GM18867 (cell line): ENCODE data around the gene NID1.
"Not testable (repeated sequence)": the region's sequence is repeated elsewhere in the genome, so short reads cannot be mapped to it uniquely, and the experiment has no call there.

ENCODE experiments used
- ATAC-seq: cut with Tn5 transposase; IDR thresholded peaks from one replicate; pipeline ENCODE4 v1.9.1; 2021; ENCODE audit warnings: mild to moderate bottlenecking, moderate library complexity; ENCODE audit not compliant: unreplicated experiment

The NID1 gene

DNA sequence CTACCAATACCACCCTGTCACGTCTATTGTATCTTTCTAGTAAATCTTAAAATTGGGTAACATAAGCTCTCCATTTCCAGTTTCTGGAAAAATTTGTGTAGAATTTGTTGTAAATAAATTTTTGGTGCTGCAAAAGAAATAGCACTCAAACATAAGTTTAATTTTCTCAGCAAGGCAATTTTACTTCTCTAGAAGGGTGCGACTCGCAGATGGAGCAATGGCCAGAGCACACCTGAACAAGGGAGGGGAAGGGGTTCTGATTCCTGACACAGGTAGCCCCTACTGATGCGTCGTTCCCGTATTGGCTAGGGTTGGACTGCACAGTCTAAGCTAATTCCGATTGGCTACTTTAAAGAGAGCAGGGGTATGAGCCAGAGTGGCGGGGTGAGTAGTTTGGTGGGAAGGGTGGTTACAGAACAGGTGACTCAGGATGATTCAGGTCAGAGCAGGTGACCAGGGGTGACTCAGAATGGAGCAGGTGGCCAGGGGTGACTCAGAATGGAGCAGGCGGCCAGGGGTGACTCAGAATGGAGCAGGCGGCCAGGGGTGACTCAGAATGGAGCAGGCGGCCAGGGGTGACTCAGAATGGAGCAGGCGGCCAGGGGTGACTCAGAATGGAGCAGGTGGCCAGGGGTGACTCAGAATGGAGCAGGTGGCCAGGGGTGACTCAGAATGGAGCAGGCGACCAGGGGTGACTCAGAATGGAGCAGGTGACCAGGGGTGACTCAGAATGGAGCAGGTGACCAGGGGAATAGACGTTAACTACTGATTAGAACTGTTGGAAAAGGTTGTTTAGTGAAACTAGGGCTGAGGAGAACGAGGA lies 32.0 kb upstream of the NID1 start:
- not testable (repeated sequence) for ATAC-seq

DNA sequence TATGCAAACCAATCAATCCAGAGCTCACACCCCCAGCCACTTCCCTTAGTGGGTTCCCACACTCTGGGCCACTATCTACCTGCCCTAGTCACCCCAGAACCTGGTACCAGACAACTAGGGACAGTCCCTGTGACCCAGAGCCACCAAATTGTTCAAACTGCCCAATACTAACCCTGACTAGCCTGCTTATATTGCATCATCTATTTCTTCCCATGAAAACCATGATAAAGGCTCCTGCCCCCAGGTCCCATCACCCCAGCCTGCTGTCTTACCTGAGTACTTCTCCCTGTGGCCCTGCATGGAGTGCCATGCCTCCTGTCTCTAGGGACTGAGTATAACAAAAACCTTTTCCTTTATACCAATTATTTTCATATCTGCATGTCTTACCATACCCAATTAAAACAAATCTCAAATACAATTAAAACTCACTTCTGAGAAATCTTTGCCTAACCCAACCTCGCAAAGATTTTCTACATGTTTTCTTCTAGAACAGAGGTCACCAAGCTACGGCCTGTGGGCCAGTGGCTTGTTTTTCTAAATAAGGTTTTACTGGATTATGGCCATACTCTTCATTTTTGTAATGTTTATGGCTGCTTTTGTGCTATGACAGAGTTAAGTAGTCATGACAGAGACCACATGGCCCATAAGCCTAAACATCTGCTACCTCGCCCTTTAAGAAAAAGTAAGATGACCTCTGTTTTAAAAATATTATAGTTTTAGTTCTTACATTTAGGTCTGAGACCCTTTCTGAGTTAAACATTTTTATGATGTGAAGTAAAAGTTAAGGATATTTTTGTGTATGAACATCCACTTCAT lies 31.0 kb upstream of the NID1 start:
- ATAC-seq = no peak

DNA sequence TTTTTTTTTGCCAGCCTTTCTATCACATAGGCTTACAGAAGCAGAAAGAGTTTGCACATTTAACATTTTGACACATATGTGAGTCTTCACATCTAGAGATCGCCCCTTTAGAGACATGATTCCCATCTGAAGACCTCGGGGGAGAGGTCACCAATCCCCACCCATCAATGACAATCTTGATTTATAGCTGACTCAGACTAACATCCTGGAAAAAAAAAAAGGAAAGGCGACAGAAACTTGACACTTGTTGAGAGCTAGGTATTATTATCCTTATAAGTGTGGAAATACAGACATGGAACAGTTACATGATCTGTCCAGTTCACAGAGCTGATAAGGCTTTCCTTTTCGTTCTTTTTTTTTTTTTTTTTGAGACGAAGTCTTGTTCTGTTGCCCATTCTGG lies 28.0 kb upstream of the NID1 start:
- ATAC-seq = no peak

DNA sequence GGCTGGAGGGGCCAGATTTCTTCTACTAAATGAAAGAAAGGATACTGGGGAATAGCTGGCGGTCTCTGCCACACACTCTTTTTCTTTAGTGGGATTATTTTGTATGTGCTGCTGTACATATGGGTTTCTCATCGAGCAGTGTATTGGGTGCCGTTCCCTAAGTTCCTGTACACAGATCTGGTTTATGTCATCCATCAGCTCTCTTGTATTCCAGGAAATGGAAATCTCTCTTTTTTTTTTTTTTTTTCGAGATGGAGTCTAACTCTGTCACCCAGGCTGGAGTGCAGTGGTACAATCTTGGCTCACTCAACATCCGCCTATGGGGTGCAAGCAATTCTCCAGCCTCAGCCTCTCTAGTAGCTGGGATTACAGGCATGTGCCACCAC lies 27.0 kb upstream of the NID1 start:
- ATAC-seq = no peak

DNA sequence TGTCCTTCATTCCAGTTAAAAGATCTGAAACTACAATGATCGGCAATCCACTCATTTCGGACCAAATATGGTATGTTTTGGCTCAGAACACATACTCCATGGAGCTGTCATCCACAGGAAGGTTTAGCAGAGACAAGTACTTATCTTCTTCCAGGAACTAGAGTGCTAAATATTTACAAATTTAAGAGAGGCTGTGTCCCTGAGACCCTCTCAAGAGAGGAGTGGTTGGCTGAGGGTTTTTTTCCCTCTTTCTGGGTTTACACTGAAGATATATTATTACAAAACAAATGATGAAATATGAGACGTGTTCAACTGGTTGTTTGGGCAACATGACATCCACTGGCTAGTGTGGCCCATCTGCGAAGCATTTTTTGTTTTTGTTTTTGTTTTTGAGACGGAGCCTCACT lies 25.9 kb upstream of the NID1 start:
- no peak for ATAC-seq

DNA sequence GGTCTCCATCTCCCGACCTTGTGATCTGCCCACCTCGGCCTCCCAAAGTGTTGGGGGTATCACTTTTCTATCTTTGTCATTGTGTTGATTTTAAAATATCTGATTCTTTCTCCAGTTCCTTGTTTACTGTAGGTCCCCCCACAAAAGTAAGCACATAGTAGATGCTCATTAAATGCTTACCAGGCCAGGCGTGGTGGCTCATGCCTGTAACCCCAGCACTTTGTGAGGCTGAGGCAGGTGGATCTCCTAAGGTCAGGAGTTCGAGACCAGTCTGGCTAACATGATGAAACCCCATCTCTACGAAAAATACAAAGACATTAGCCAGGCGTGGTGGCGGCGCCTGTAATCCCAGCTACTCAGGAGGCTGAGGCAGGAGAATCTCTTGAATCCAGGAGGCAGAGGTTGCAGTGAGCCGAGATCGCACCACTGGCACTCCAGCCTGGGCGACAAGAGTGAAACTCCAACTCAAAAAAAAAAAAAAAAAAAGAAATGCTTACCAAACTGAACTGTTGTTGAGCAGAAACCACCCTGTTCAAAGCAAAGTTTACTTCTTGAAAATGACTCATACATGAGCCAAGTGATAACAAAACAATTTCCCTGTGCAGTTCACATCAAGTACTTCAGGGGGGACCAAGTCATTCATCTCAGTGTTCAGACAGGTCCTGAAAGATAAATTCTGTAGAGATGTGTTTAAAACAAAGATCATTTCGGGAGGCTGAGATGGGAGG lies 24.3 kb upstream of the NID1 start:
- no peak for ATAC-seq

DNA sequence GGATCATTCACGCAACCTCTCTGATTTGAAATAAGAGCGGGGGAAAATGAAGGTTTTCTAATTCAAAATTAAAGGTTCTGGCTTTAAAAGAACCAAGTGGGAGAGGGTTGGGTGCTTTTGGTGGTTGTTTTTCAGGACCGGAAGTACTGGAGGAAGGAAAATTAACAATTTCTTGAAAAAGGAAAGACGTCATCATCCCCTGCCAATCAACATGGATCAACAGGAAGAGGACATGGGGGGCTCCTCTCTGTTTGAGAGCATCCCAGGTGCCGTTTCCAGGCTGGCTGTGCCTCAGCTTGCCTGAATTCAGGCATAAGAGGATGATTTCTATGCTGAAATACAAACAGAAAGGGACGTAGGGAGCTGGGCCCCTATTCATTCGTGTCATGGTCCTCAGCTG lies 21.6 kb upstream of the NID1 start:
- ATAC-seq = no peak

DNA sequence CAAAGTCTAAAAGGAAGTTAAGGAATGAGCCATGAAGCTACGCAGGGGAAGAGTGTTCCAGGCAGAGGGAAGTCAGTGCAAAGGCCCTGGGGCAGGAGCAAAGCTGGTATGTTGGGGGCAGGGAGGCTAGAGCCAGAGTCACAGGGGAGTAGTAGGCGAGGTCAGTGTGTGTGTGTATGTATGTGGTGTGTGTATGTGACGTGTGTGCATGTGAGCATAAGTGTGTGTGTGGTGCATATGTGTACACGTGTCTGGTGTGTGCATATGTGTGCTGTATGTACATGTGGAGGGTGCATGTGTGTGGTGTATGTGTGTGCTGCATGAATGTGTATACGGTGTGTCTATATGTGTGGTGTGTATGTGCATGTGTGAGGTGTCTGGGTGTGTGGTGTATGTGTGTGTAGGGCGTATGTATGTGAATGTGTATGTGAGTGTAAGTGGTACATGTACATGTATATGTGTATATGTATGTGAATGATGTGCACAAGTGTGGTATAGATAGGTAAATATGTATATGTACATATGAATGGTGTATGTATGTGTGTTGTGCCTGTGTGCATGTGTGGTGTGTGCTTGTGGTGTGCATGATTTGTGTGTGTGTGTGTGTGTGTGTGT lies 20.8 kb upstream of the NID1 start:
- ATAC-seq = no peak

DNA sequence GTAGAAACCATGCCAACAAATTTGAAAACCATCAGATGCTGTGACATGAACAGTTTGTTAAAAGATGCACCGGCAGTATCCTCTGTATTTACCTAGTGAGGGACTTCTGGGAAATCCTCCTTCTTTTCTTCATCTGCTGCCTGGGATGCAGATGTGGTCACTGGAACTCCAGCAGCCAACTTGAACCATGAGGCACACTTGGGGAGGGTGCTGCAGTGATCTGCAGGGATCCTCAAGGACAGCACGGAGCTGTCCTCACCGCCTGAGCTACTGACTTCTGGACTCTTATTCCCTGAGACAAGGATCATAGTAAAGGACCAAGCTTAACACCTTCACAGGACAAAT lies 19.5 kb upstream of the NID1 start:
- no peak for ATAC-seq

DNA sequence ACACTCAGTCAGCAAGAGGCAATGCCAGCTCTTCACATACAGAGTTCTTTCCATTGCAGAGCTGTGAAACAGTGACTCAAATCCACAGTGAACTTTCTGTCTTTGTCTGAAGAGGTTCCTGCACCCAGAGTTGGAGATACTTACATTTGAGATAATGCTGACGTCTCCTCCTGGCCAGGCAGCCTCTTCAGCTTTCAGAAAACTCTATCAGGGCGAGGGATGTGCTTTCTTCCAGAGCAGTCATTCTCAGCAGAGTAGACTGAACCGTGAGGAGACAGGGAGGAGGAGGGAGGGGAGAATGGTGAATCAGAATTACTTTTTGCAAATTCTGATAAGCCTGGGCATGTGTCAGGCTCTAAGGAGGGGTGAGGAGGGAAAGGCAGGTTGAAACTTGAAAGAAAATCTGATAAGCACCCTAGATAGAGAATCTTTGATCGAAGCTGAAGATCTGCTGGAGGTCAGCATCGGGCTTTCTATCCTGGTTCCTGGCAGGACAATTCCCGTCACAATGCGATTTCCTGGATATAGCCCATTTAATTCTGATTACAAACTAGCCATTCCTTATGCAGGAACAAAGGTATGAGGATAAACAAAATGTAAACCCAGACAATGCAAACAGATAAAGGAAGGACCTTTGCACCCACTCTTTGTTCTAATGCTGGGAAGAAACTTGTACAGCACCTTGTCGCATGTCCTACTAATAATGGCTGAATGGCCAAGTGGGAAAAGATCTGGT lies 18.9 kb upstream of the NID1 start:
- ATAC-seq = no peak

DNA sequence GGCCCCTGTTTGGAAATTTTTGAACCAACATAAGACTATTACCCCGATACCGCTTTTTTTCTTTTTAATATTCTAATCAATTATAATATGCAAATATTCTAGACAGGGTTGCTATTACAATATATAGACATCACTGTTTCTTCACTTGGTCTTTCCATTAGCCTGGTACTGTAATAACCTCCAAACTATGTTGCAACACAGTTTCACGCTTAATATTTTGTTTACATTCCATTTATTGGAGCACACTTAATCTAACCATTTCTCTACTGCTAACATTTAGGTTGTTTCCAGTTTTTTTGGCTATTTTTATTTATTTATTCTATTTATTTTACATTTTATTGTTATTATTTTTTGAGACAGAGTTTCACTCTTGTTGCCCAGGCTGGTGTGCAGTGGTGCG lies 17.6 kb upstream of the NID1 start:
- ATAC-seq = no peak

DNA sequence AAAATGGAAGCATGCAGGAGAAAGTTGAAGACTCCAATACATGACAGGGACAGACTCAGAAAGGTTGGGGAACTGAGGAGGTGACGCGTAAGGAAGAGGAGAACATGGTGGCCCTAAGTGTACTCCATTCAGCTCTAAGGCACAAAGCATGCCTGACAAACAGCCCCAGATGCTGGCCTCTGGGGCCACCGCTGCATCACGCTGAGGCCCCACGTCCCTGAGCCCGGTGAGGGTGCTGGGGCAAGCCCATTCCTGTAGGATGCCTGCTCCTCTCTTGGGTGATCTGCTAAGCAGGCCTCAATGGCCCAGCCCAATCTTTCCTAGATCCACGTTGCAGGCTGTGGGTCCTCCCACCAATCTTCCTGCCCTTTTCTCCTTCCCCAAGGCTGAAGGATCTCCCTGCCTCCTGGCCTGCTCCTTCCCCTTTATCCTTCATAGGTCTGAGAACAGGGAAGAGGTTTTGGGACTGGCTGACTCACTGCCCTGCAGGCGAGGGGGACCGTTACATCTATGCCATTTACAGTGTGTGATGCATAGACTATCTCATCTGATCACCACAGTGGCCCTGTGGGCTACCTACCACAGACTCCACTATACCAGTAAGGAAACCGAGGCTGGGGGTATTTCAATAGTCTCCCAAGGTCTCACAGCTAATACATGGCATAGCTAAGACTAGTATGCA lies 16.8 kb upstream of the NID1 start:
- no peak for ATAC-seq

DNA sequence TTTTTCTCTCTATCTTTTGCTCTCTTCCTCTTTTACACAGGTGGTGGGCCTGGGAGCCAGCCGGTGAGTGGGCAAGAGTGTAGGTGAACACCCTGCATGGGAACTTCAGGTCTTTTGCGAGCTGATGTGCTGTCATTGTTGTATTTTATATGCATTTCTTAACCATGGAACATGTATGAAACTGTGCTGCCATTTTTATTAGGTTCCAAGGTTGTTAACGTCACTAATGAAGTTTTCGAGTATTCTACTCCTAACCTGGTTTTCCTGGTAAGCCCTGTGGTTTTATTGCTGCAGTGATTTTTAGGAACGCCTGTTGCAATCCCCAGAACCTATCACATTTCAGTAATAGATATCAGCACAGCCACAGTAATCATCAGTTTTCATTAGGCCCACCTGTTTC lies 14.8 kb upstream of the NID1 start:
- ATAC-seq = no peak

DNA sequence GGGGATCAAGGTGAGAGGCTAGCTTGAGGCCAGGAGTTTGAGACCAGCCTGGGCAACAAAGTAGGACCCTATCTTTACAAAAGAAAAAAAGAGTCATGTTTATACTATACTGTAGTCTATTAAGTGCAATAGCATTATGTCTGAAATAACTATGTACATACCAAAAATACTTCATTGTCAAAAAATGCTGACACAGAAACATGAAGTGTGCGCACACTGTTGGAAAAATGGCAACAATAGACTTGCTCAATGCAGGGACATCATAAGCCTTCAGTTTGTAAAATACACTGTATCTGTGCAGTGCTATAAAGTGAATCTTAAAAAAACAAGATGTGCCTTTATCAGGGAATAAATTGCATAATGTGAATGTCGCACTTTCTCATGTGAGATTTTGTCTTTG lies 14.1 kb upstream of the NID1 start:
- ATAC-seq = no peak

DNA sequence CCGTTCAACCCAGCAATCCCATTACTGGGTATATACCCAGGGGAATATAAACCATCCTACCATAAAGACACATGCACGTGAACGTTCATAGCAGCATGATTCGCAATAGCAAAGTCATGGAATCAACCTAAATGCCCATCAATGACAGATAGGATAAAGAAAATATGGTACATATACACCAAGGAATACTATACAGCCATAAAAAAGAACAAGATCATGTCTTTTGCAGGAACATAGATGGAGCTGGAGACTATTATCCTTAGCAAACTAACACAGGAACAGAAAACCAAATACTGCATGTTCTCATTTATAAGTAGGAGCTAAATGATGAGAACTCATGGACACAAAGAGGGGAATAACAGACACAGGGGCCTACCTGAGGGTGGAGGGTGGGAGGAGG lies 13.2 kb upstream of the NID1 start:
- not testable (repeated sequence) for ATAC-seq

DNA sequence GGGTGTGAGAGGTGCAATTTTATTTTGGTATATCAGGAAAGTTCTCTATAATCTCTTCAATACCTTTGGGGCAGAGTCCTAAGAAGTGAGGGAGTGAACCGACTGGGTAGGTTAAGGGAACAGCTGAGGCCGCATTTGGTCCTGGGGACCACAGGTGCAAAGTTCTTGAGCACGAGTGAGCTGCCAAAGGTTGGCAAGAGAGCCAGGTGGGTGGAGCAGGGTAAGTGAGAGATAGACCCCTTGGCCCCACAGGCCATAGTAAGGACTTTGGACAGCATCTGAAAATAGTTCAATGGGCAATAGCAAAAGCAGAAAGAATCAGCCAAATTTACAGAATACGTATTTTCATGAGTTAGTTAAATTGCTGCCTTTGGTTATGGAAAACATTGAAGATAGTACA lies 11.0 kb upstream of the NID1 start:
- ATAC-seq = no peak

DNA sequence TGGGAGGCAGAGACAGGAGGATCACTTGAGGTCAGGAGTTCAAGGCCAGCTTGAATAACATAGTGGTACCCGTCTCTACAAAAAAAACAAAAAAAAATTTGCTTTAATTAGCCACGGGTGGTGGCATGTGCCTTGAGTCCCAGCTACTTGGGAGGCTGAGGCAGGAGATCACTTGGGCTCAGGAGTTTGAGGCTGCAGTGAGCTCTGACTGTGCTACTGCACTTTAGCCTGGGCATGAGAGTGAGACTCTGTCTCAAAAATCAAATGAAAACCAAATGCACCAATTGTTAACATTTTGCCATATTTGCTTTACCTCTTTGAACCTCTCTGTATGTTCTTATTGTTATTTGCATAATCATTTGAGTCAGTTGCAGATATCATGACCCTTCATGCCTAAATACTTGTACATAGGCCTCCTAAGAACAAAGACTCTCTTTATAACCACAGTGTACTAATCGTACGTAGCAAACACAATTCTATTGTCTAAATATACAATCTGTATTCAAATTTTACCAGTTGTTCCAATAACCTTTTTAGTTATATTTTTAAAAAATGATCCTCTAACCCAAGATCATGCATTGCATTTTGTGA lies 8.5 kb upstream of the NID1 start:
- no peak for ATAC-seq

DNA sequence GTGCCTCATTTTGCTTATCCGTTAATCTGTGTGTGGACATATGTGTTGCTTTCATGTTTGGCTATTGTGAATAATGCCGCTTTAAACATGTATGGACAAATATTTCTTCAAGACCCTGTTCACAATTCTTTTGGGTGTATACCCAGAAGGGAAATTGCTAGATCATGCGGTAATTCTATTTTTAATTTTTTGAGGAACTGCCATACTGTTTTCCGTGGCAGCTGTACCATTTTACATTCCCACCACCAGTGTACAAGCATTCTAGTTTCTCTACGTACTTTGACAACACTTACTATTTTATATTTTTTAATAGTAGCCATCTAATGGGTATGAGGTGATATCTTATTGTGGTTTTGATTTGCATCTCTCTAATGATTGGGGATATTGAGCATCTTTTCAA lies 7.1 kb upstream of the NID1 start:
- ATAC-seq = no peak

DNA sequence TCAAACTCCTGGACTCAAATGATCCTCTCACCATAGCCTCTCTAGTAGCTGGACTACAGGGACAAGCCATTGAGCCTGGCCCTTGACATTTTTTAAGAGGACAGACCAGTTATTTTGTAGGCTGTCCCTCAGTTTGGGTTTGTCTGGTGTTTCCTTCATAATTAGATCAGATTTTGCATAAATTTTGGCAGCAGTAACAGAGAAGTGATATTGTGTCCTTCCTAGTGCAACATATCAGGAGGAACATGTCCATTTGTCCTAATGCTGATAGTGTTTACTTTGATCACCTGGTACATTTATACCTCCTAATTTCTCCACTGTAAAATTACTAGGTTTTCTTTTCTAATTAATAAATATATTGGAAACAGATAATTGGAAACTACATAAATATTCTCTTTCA lies 5.9 kb upstream of the NID1 start:
- no peak for ATAC-seq

DNA sequence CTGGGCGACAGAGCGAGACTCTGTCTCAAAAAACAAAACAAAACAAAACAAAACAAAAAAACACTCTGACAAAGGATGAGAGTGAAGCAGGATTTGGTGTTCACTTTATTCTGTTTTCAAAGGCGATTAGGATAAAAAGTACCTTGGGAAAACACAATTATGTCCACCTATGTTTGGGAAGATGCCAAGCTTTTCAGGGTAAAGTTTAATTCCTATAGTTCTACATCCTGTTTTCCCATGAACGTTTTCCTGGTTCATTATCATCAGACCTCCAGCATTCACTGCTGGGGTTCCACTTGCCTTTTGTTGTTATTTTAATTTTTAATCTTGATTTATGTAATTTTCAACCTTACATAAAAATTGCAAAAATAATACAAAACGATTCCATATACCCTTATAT lies 4.9 kb upstream of the NID1 start:
- no peak for ATAC-seq
